CD4-positive, CD25-positive, alpha-beta regulatory T cell (primary cell): ENCODE data around the gene SERPINA1. TPM values are rescaled to one million over a fixed set of nuclear protein-coding genes. Genes with fewer than 3 reads are reported as not detected.
A peak's percentile ranks its signal among the peaks of the same experiment; 100 is the strongest.
"Not testable (repeated sequence)": the region's sequence is repeated elsewhere in the genome, so short reads cannot be mapped to it uniquely, and the experiment has no call there.

Experiments
- ATAC-seq, 2 donors: fragments of 150-1000 bp; cut with Tn5 transposase; one replicate each; pipeline ENCODE4 v1.10.0; 2021; ENCODE audit warnings: low read depth in 2 of 2, moderate number of reproducible peaks in 2 of 2, moderate library complexity in 1 of 2
- DNase-seq, 3 donors: peaks; one replicate each; pipeline versions ENCODE4 v3.0.0 to v3.0.0-alpha.2; 2012 to 2022; ENCODE audit warnings: mixed read lengths in 1 of 3
- H3K27ac ChIP-seq: one replicate; pipeline ENCODE4 v1.7.0; 2013; ENCODE audit warnings: mild to moderate bottlenecking, low read length; ENCODE audit not compliant: insufficient read depth, poor library complexity, severe bottlenecking
- H3K27me3 ChIP-seq: one replicate; pipeline ENCODE4 v1.7.0; 2013; ENCODE audit warnings: low read length; ENCODE audit not compliant: control insufficient read depth, insufficient read depth
- H3K36me3 ChIP-seq: one replicate; pipeline ENCODE4 v1.7.0; 2013; ENCODE audit warnings: mild to moderate bottlenecking, low read length, moderate library complexity; ENCODE audit not compliant: control insufficient read depth, insufficient read depth
- H3K4me1 ChIP-seq: 2 replicates; pipeline ENCODE4 v1.7.0; 2013; ENCODE audit warnings: mild to moderate bottlenecking, low read length; ENCODE audit not compliant: insufficient read depth, control insufficient read depth, poor library complexity, severe bottlenecking
- H3K4me3 ChIP-seq: one replicate; pipeline ENCODE4 v1.7.0; 2013; ENCODE audit warnings: low read depth, mild to moderate bottlenecking, low read length, moderate library complexity
- H3K9me3 ChIP-seq, 2 experiments: 1 replicate in 1 of 2; 2 replicates in 1 of 2; pipeline ENCODE4 v1.7.0; 2013; ENCODE audit warnings: low read length in 2 of 2, mild to moderate bottlenecking in 1 of 2, moderate library complexity in 1 of 2; ENCODE audit not compliant: control insufficient read depth in 2 of 2
- H3K27ac Mint-ChIP-seq, 3 donors: one replicate each; pipeline ENCODE4 v1.8.0; 2020 to 2022; ENCODE audit warnings: mild to moderate bottlenecking in 3 of 3, mixed read lengths in 3 of 3, moderate library complexity in 2 of 3
- H3K27me3 Mint-ChIP-seq: one replicate; pipeline ENCODE4 v1.8.0; 2022; ENCODE audit warnings: mild to moderate bottlenecking, mixed read lengths
- H3K36me3 Mint-ChIP-seq: one replicate; pipeline ENCODE4 v1.8.0; 2020; ENCODE audit warnings: mixed read lengths
- H3K4me1 Mint-ChIP-seq, 4 donors: one replicate each; pipeline ENCODE4 v1.8.0; 2020 to 2022; ENCODE audit warnings: mixed read lengths in 4 of 4, mild to moderate bottlenecking in 1 of 4
- H3K4me3 Mint-ChIP-seq, 4 donors: one replicate each; pipeline ENCODE4 v1.8.0; 2020 to 2022; ENCODE audit warnings: mild to moderate bottlenecking in 4 of 4, mixed read lengths in 4 of 4, moderate library complexity in 3 of 4
- H3K9me3 Mint-ChIP-seq, 7 donors: one replicate each; pipeline ENCODE4 v1.8.0; 2020 to 2022; ENCODE audit warnings: mixed read lengths in 7 of 7, mild to moderate bottlenecking in 3 of 7, moderate library complexity in 2 of 7
- polyA plus RNA-seq, 4 donors: library from polyadenylated mRNA; unstranded; fragments of 300-500 nt; fragmentation: Illumina TruSeq; gene quantifications; one replicate each; pipeline ENCODE4 v1.2.3, GENCODE V29; 2021
- total RNA-seq: library from RNA; stranded (reverse); gene quantifications from one replicate; pipeline ENCODE4 v1.2.3, GENCODE V29; 2022

The SERPINA1 gene
- total and polyA plus RNA-seq, 5 donors from 2014 or later = 0.14 to 2.6 (median 0.71) TPM; not detected in 2

DNA sequence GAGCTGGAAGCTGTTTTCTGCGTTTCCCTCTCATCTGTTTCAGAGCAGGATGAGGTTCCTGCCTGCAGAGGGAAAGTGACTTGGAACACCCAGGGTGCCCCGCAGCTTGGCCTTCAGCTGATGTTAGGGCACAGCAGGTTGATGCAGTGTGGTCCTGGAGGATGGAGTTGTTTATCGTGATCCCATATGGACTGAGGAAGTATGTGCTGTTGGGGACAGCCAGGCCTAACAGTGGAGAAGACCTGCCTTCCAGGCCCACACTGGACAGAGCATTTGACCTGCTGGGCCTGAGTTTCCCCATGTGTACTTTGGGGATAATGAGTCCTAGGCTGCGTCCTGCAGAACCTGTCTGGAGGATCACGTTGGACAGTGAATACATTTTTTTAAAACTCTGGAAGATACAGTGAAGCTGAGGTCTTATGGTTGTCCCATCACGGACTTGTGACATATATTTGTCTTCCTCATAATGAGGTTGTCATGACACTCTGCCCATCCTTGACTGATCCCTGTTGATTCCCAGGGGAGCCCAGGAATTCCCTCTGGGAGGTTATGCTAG, 12.8 kb downstream of the SERPINA1 start:
- H3K4me3 Mint-ChIP-seq = no peak overlapping the region
- no peaks in the 10 kb centered on the region for H3K9me3 ChIP-seq
- H3K27me3 ChIP-seq = no peaks in the 10 kb centered on the region
- ATAC-seq = no peak
- no peaks in the 10 kb centered on the region for H3K4me1 Mint-ChIP-seq
- H3K27ac Mint-ChIP-seq = no peak overlapping the region
- no peaks in the 10 kb centered on the region for H3K4me1 ChIP-seq
- H3K9me3 Mint-ChIP-seq = peaks cover 0 to 2% (median 0%) of the 10 kb centered on the region in 7 donors
- H3K27ac ChIP-seq = no peak overlapping the region
- no peak overlapping the region for H3K4me3 ChIP-seq
- H3K27me3 Mint-ChIP-seq = no peaks in the 10 kb centered on the region
- H3K36me3 Mint-ChIP-seq = no peaks in the 10 kb centered on the region
- H3K36me3 ChIP-seq = no peaks in the 10 kb centered on the region
- no peak for DNase-seq

DNA sequence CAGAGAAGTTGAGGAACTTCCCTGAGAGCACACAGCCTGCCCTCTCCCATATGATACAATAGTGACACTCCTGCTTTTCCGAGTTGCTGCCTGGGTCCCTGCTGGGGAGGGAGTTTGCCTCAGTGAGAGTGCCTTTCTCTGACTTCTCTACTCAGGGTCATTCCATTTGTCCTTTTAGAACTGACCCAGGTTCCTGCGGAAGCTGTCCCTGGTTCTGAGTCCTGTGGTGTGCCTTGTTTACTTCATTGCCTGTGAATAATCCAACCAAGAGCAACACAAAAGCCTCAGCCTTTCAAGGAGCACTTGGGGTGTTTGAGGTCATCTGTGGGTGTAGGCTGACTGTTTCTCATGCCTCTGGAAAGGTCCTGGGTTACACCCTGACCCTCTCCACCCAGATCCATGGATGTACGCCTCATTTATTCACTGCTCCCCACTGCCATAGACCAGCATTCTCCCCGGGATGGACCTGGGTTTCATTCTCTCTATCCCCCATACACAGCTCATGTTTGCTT, 13.6 kb downstream of the SERPINA1 start:
- Histone ChIP-seq H3K27me3 (no peaks in the 10 kb centered on the region), H3K9me3 (no peaks in the 10 kb centered on the region), H3K27ac (no peak overlapping the region), H3K4me3 (no peak overlapping the region), H3K36me3 (no peaks in the 10 kb centered on the region), H3K4me1 (no peaks in the 10 kb centered on the region)
- H3K27ac Mint-ChIP-seq = no peak overlapping the region
- no peaks in the 10 kb centered on the region for H3K27me3 Mint-ChIP-seq
- no peak for DNase-seq
- H3K4me1 Mint-ChIP-seq = no peaks in the 10 kb centered on the region
- peaks cover 0 to 2% (median 0%) of the 10 kb centered on the region in 7 donors for H3K9me3 Mint-ChIP-seq
- no peak overlapping the region for H3K4me3 Mint-ChIP-seq
- no peaks in the 10 kb centered on the region for H3K36me3 Mint-ChIP-seq
- ATAC-seq = no peak

DNA sequence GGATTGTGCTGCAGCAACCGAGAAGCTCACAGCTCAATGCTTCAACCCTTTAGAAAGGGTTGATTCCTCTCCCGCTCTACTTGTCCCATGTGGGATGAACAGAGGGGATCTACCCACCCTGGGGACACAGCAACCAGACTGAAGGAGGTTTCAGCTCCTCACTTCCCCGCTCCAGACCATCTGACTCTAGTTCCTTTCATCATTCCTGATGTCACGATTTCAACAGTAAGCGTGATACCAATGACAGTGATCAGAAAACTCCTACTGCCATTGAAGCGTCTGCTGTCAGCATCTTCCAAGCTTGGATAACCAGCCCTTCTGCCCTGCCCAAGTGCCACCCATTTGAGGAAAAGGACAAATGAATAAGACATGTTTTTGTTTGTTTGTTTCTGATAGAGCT, 14.3 kb downstream of the SERPINA1 start:
- ATAC-seq (no peak), DNase-seq (no peak)
- Histone ChIP-seq H3K4me3 (no peak overlapping the region), H3K36me3 (no peaks in the 10 kb centered on the region), H3K9me3 (no peaks in the 10 kb centered on the region), H3K27ac (no peak overlapping the region), H3K4me1 (no peaks in the 10 kb centered on the region), H3K27me3 (no peaks in the 10 kb centered on the region)
- Mint-ChIP-seq H3K4me3 (no peak overlapping the region), H3K9me3 (peaks cover 0 to 2% (median 0%) of the 10 kb centered on the region in 7 donors), H3K36me3 (no peaks in the 10 kb centered on the region), H3K27me3 (no peaks in the 10 kb centered on the region), H3K4me1 (no peaks in the 10 kb centered on the region), H3K27ac (no peak overlapping the region)

DNA sequence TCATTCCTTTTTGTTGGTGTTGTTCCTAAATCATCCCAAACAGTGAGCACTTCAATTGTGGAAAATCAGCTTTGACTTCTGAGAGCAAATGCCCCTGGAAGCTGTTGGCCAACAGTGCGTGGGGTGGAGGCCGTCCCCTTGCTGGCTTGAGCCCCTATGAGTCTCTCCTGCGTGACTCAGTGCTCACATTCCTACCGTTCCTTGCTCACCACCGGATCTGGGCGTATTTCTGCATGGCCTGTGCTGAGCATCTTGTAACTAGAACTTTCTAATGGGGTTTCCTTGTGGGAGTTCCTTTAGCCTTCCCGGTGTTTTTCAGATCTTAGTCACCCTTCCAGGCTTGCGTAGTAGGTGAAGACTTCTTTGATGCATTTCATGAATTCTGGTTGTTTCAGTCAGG, 14.7 kb downstream of the SERPINA1 start:
- Histone ChIP-seq H3K27me3 (no peaks in the 10 kb centered on the region), H3K27ac (no peak overlapping the region), H3K4me3 (no peak overlapping the region), H3K36me3 (no peaks in the 10 kb centered on the region), H3K4me1 (no peaks in the 10 kb centered on the region), H3K9me3 (no peaks in the 10 kb centered on the region)
- H3K4me1 Mint-ChIP-seq = no peaks in the 10 kb centered on the region
- no peak for DNase-seq
- peaks cover 0 to 2% (median 0%) of the 10 kb centered on the region in 7 donors for H3K9me3 Mint-ChIP-seq
- no peak overlapping the region for H3K4me3 Mint-ChIP-seq
- H3K36me3 Mint-ChIP-seq = no peaks in the 10 kb centered on the region
- no peak for ATAC-seq
- H3K27ac Mint-ChIP-seq = no peak overlapping the region
- no peaks in the 10 kb centered on the region for H3K27me3 Mint-ChIP-seq

DNA sequence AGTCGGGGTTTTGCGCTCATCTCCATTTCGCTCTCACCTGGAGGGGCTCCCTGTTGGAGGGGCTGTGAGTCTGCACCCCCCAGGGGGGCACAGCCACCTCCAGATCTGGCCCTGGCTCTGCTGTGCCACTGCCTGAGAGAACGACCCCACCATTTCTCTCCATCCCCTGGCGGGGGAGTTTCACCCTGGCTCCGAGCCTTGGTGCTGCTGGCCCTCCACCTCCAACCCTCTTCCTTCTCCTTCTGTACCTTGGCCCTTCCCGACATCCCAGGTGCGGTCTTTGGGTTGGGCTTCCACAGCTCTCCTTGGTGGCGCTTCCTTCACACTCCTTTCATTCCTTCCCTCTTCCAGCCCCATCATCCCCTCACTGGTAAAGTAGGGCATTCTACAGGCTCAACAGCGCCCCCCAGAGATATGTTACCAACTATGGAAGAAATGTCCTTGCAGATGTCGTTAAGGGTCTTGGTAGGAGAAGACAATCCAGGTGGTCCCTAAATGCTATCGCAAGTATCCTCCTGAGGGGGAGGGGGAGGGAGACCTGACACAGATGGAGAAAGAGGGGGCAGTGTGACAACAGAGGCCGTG, 16.3 kb downstream of the SERPINA1 start:
- H3K4me1 ChIP-seq = no peaks in the 10 kb centered on the region
- Mint-ChIP-seq H3K27ac (no peak overlapping the region), H3K4me3 (peak overlapping the region in 1 of 4 donors; percentile 5), H3K9me3 (peaks cover 0 to 2% (median 0%) of the 10 kb centered on the region in 7 donors), H3K27me3 (no peaks in the 10 kb centered on the region), H3K36me3 (no peaks in the 10 kb centered on the region), H3K4me1 (no peaks in the 10 kb centered on the region)
- no peak for DNase-seq
- H3K27me3 ChIP-seq = no peaks in the 10 kb centered on the region
- H3K9me3 ChIP-seq = no peaks in the 10 kb centered on the region
- no peak overlapping the region for H3K27ac ChIP-seq
- no peaks in the 10 kb centered on the region for H3K36me3 ChIP-seq
- ATAC-seq = no peak
- no peak overlapping the region for H3K4me3 ChIP-seq

DNA sequence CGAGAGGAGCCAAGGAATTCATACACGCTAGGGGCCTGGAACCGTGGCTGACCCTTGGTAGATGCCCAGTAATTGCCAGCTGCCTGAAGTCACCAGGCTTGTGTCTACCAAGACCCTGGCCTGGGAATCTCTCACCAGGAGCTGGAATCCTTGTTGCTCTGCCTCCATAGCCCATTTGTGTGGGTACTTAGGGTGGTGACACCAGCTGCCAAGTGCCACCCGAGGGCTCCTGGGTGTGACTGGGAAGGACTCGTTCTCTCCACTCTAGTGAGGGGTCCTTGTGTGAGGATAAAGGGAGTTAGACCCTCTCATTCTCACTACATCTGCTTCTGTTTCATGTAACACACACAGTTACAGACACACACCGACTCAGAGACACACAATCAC, 17.9 kb downstream of the SERPINA1 start:
- Mint-ChIP-seq H3K4me3 (no peak overlapping the region), H3K9me3 (peaks cover 0 to 2% (median 0%) of the 10 kb centered on the region in 7 donors), H3K36me3 (no peaks in the 10 kb centered on the region), H3K27ac (no peak overlapping the region), H3K27me3 (no peaks in the 10 kb centered on the region), H3K4me1 (no peaks in the 10 kb centered on the region)
- no peak for ATAC-seq
- Histone ChIP-seq H3K4me1 (no peaks in the 10 kb centered on the region), H3K9me3 (no peaks in the 10 kb centered on the region), H3K4me3 (no peak overlapping the region), H3K27ac (no peak overlapping the region), H3K36me3 (no peaks in the 10 kb centered on the region), H3K27me3 (no peaks in the 10 kb centered on the region)
- DNase-seq = no peak

DNA sequence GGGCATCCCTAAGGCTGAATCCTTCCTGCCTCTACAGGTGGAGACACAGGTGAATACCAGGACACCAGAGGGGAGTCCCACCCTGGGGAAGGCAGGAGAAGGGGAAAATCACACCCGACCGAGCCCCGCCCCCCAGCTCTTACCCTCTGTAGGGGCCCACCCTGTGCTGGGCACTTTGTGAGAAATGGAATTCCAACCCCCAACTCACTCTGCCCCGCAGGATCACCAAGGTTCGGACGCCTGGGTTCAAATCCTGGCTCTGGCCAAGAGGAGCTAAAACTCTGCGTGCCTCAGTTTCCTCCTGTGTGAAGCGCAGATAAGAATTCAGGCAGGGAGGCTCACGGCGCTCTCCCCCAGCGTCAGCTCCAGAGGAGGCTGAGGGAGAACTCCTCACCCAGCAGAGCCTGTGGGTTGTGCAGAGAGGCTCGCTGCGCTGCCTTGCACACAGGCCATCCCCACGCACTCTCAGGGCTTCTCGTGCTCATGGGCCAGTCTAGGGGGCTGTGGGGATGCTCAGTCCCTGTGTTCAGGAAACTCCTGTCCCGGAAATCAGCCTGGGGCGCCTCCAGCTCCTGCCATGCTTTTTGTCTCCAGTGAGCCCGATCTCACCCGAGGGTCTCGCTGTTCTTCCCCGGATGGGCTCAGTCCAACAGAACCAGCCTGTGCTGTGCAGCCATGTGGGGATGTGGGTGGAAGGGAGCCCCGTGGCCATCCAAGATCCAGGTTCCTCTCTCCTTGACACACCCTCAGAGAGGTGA, 18.5 kb downstream of the SERPINA1 start:
- DNase-seq, H3K9me3 Mint-ChIP-seq, H3K27me3 Mint-ChIP-seq, ATAC-seq, H3K27ac ChIP-seq, H3K36me3 ChIP-seq, H3K9me3 ChIP-seq, H3K4me3 Mint-ChIP-seq, H3K4me3 ChIP-seq, H3K4me1 Mint-ChIP-seq, H3K27ac Mint-ChIP-seq, H3K27me3 ChIP-seq, H3K4me1 ChIP-seq, H3K36me3 Mint-ChIP-seq: not testable (repeated sequence)
